HEK293 (cell line): Measurements from ENCODE around the gene CIC.

Source experiments
- BCL11A ChIP-seq: fragments of 450-650 bp; formaldehyde crosslinking; IDR thresholded peaks from 2 replicates; pipeline ENCODE4 v1.5.1; 2016; ENCODE audit warnings: low read depth, missing biosample characterization, missing genetic modification characterization
- ELK4 ChIP-seq: IDR thresholded peaks from 2 replicates; pipeline ENCODE4 v1.6.1; 2011; ENCODE audit warnings: mild to moderate bottlenecking, low read depth, low read length, borderline replicate concordance
- KLF7 ChIP-seq: fragments of 450-650 bp; formaldehyde crosslinking; IDR thresholded peaks from 2 replicates; pipeline ENCODE4 v1.5.1; 2016; ENCODE audit warnings: missing biosample characterization, missing genetic modification characterization, borderline replicate concordance
- KLF9 ChIP-seq: fragments of 450-650 bp; formaldehyde crosslinking; IDR thresholded peaks from 2 replicates; pipeline ENCODE4 v1.5.1; 2016; ENCODE audit warnings: missing biosample characterization, missing genetic modification characterization, low read depth
- MYNN ChIP-seq: fragments of 450-650 bp; formaldehyde crosslinking; IDR thresholded peaks from 2 replicates; pipeline ENCODE4 v1.5.1; 2016; ENCODE audit warnings: missing biosample characterization, missing genetic modification characterization, borderline replicate concordance
- PRDM2 ChIP-seq: fragments of 450-650 bp; formaldehyde crosslinking; IDR thresholded peaks from 2 replicates; pipeline ENCODE4 v1.5.1; 2016; ENCODE audit warnings: missing biosample characterization, missing genetic modification characterization, borderline replicate concordance
- PRDM4 ChIP-seq: fragments of 450-650 bp; formaldehyde crosslinking; IDR thresholded peaks from 2 replicates; pipeline ENCODE4 v1.5.1; 2017; ENCODE audit warnings: missing biosample characterization, missing genetic modification characterization
- REST ChIP-seq: fragments of 450-650 bp; formaldehyde crosslinking; IDR thresholded peaks from 2 replicates; pipeline ENCODE4 v1.5.1; 2016; ENCODE audit warnings: missing biosample characterization, missing genetic modification characterization
- ZBTB21 ChIP-seq: fragments of 450-650 bp; formaldehyde crosslinking; IDR thresholded peaks from 2 replicates; pipeline ENCODE4 v1.5.1; 2017; ENCODE audit warnings: missing biosample characterization, missing genetic modification characterization
- ZBTB44 ChIP-seq: fragments of 450-650 bp; IDR thresholded peaks from 2 replicates; pipeline ENCODE4 v1.5.1; 2018; ENCODE audit warnings: missing biosample characterization, mild to moderate bottlenecking, missing genetic modification characterization
- ZNF10 ChIP-seq: fragments of 450-650 bp; formaldehyde crosslinking; IDR thresholded peaks from 2 replicates; pipeline ENCODE4 v1.5.1; 2017; ENCODE audit warnings: missing biosample characterization, missing genetic modification characterization
- ZNF112 ChIP-seq: fragments of 450-650 bp; formaldehyde crosslinking; IDR thresholded peaks from 2 replicates; pipeline ENCODE4 v1.5.0; 2017; ENCODE audit warnings: missing biosample characterization, missing genetic modification characterization
- ZNF184 ChIP-seq: fragments of 450-650 bp; IDR thresholded peaks from 2 replicates; pipeline ENCODE4 v1.5.1; 2018; ENCODE audit warnings: missing biosample characterization, mild to moderate bottlenecking, missing genetic modification characterization
- ZNF202 ChIP-seq: fragments of 450-650 bp; formaldehyde crosslinking; IDR thresholded peaks from 2 replicates; pipeline ENCODE4 v1.5.1; 2016; ENCODE audit warnings: missing biosample characterization, missing genetic modification characterization, borderline replicate concordance
- ZNF366 ChIP-seq: fragments of 450-650 bp; formaldehyde crosslinking; conservative IDR thresholded peaks from 2 replicates; pipeline ENCODE4 v1.5.1; 2016; ENCODE audit warnings: missing biosample characterization, missing genetic modification characterization
- ZNF426 ChIP-seq: fragments of 450-650 bp; formaldehyde crosslinking; IDR thresholded peaks from 2 replicates; pipeline ENCODE4 v1.5.1; 2017; ENCODE audit warnings: missing biosample characterization, missing genetic modification characterization, mild to moderate bottlenecking, inconsistent platforms, moderate library complexity
- ZNF548 ChIP-seq: fragments of 450-650 bp; formaldehyde crosslinking; IDR thresholded peaks from 2 replicates; pipeline ENCODE4 v1.5.1; 2016; ENCODE audit warnings: missing biosample characterization, missing genetic modification characterization
- ZNF624 ChIP-seq: fragments of 450-650 bp; formaldehyde crosslinking; IDR thresholded peaks from 2 replicates; pipeline ENCODE4 v1.5.1; 2017; ENCODE audit warnings: missing biosample characterization, missing genetic modification characterization
- ZNF658 ChIP-seq: fragments of 450-650 bp; formaldehyde crosslinking; IDR thresholded peaks from 2 replicates; pipeline ENCODE4; 2016; ENCODE audit warnings: missing biosample characterization, missing genetic modification characterization
- ZNF701 ChIP-seq: fragments of 450-650 bp; formaldehyde crosslinking; IDR thresholded peaks from 2 replicates; pipeline ENCODE4 v1.5.1; 2016; ENCODE audit warnings: missing biosample characterization, missing genetic modification characterization
- ZNF747 ChIP-seq: fragments of 450-650 bp; formaldehyde crosslinking; IDR thresholded peaks from 2 replicates; pipeline ENCODE4 v1.5.1; 2016; ENCODE audit warnings: missing biosample characterization, missing genetic modification characterization
- ZNF76 ChIP-seq: fragments of 450-650 bp; formaldehyde crosslinking; IDR thresholded peaks from 2 replicates; pipeline ENCODE4; 2016; ENCODE audit warnings: low read depth, missing biosample characterization, missing genetic modification characterization, borderline replicate concordance
- ZNF830 ChIP-seq: fragments of 450-650 bp; IDR thresholded peaks from 2 replicates; pipeline ENCODE4 v1.5.0; 2018; ENCODE audit warnings: missing biosample characterization, missing genetic modification characterization, low read depth, mild to moderate bottlenecking, moderate library complexity

The CIC gene

GRCh38 chr19:42244347-42245220, 24.5 kb upstream of the CIC start (continued):
- TF ChIP-seq KLF9 (0 out of 2 replicates have a peak, but pooled peaks have one; percentile 7), ZNF426 (no peak), PRDM4 (tag by site-specific recombination) (peak; percentile 56; the same call in 1 of the 2 replicates), ZNF548 (no peak), BCL11A (tag by site-specific recombination) (no peak), REST (no peak), ZNF76 (tag by site-specific recombination) (peak; percentile 99), ZNF624 (tag by site-specific recombination) (no peak), ZBTB21 (peak; percentile 54; the same call in 1 of the 2 replicates), ZBTB44 (tag by site-specific recombination) (no peak; the same call in 1 of the 2 replicates), ELK4 (no peak; the same call in 1 of the 2 replicates), ZNF366 (tag by site-specific recombination) (no peak; the same call in 1 of the 2 replicates), ZNF202 (tag by site-specific recombination) (no peak), ZNF747 (no peak), ZNF658 (tag by site-specific recombination) (no peak), MYNN (no peak), KLF7 (tag by site-specific recombination) (0 out of 2 replicates have a peak, but pooled peaks have one; percentile 35), ZNF112 (tag by site-specific recombination) (no peak), ZNF184 (no peak), ZNF701 (no peak), PRDM2 (tag by site-specific recombination) (no peak), ZNF830 (tag by site-specific recombination) (no peak), ZNF10 (tag by site-specific recombination) (peak; percentile 16; the same call in 1 of the 2 replicates)
